ENCODE measurements around the gene USP9X.
"Not testable (repeated sequence)": the region's sequence is repeated elsewhere in the genome, so short reads cannot be mapped to it uniquely, and the experiment has no call there.

The USP9X gene

DNA sequence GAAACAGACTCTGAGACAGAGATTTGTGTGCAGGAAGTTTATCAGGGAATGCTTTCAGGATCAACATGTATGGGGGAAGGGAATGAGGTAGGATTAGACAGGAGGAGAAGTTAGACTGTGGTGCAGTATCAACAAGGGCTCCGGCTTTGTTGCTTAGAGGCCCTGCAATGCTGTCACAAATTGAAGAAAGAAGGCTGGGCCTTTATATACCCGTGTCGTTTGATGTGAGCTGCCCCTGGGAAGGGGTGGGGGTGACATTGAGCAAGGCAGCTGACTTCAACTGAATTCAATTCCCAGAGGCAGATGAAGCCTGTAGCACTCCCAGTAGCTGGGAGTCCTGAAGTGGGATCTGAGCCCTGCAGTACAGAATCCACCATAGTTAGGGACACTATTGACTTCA is 29.5 kb upstream of the USP9X start:
- Histone ChIP-seq H4K20me1 (peaks cover 4% of the 10 kb centered on the region; the same call in 1 of the 2 replicates), H3K27me3 (peaks cover 24% of the 10 kb centered on the region), H3K4me2 (no peak overlapping the region), H3K9me3 (no peaks in the 10 kb centered on the region), H3K4me1 (no peaks in the 10 kb centered on the region), H3K36me3 (no peaks in the 10 kb centered on the region), H3K9ac (no peak overlapping the region), H3K27ac (no peak overlapping the region), H3K4me3 (no peak overlapping the region)
- no peak for TF ChIP-seq Cebpa-rat (IDR thresholded peaks at IDR 0.05)

DNA sequence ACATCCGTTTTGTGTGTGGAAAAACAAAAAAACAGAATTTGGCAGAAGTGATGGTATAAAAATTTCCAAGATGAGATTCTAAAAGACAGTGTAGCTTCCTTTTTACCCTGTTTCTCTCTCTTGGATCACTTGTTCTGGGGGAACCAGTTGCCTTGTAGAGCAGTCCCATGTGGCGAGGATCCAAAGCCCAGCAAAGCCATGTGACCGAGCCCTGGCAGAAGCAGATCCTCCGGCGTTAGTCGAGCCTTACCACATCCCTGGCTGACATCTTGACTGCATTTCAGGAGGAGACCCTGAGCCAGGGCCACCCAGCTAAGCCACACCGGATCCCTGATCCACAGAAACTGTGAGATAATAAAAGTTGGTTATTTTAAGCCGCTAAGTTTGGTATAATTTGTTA is 22.0 kb upstream of the USP9X start:
- not testable (repeated sequence) for H3K9ac ChIP-seq, H3K9me3 ChIP-seq, H3K36me3 ChIP-seq, H3K4me3 ChIP-seq, H4K20me1 ChIP-seq, H3K4me1 ChIP-seq, H3K4me2 ChIP-seq, H3K27ac ChIP-seq
- peaks cover 54% of the 10 kb centered on the region for H3K27me3 ChIP-seq

DNA sequence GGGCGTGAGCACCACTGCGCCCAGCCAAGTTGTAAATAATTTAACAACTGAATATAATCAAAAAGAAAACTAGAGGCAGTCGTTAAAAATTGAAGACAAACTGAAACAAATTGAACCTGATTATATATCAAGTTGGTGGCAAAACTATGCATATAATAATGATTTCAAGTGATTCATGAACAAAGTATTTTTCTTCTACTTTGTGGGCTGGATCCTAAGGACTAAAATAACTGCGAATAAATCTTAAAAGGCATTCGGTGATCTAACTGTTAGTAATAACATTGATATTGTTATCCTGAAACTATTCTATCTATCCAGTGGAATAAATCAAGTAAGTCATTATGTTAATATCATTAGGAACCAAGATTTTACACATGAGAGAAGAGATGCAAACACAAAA is 21.2 kb upstream of the USP9X start:
- no peak overlapping the region for H3K4me2 ChIP-seq

DNA sequence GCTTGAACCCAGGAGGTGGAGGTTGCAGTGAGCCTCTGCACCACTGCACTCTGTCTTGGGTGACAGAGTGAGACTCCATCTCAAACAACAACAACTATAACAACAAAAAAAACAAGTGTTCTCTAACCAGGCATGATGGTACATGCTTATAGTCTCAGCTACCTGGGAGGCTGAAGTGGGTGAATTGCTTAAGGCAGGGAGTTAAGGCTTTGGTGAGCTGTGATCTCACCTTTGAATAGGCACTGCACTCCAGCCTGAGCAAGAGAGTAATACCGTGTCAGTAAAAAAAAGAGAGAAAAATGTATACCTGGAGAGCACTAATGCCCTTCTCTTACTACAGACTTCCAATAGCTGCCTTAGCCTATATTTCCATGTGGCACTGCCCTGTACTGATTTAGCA is 18.9 kb upstream of the USP9X start:
- no peaks in the 10 kb centered on the region for H3K4me1 ChIP-seq
- H3K27ac ChIP-seq: no peak overlapping the region
- no peak for TF ChIP-seq Cebpa-rat (IDR thresholded peaks at IDR 0.05)
- no peaks in the 10 kb centered on the region for H3K36me3 ChIP-seq
- H3K4me3 ChIP-seq: no peak overlapping the region
- no peak overlapping the region for H3K9ac ChIP-seq
- peaks cover 46% of the 10 kb centered on the region for H3K27me3 ChIP-seq
- 0 out of 2 replicates have a peak, but pooled peaks cover 6% of the 10 kb centered on the region for H4K20me1 ChIP-seq
- H3K9me3 ChIP-seq: no peaks in the 10 kb centered on the region
- no peak overlapping the region for H3K4me2 ChIP-seq

More for the DNA sequence above, 21.2 kb upstream of the USP9X start:
- H3K4me1 ChIP-seq: no peaks in the 10 kb centered on the region
- no peak overlapping the region for H3K27ac ChIP-seq
- H3K4me3 ChIP-seq: no peak overlapping the region
- H3K9ac ChIP-seq: no peak overlapping the region
- H3K9me3 ChIP-seq: no peaks in the 10 kb centered on the region
- peaks cover 49% of the 10 kb centered on the region for H3K27me3 ChIP-seq
- TF ChIP-seq Cebpa-rat (IDR thresholded peaks at IDR 0.05): no peak
- no peaks in the 10 kb centered on the region for H3K36me3 ChIP-seq
- 0 out of 2 replicates have a peak, but pooled peaks cover 6% of the 10 kb centered on the region for H4K20me1 ChIP-seq

DNA sequence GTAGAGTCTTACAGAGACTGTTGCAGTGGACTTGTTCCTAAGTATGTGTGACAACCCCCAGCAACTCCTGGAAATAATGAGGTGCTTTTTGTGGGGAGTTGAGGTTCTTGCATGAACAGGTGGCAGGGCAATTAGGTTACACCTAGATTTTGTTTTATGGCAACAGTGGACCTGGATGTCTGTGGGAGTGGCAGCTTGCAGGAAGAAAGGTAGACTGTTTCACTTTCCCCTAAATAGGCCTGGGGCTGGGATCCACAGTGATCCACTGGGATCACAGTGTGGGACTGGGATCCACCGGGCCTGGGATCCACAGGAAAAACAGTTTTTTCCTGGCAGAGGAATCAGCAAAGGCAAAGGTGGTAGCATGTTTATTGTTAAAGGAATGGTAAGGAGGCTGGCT is 18.3 kb upstream of the USP9X start:
- Histone ChIP-seq H3K4me3 (no peak overlapping the region), H4K20me1 (0 out of 2 replicates have a peak, but pooled peaks cover 6% of the 10 kb centered on the region), H3K9ac (no peak overlapping the region), H3K36me3 (no peaks in the 10 kb centered on the region), H3K27ac (no peak overlapping the region), H3K4me1 (no peaks in the 10 kb centered on the region), H3K27me3 (peaks cover 40% of the 10 kb centered on the region), H3K9me3 (no peaks in the 10 kb centered on the region), H3K4me2 (no peak overlapping the region)
- no peak for TF ChIP-seq Cebpa-rat (IDR thresholded peaks at IDR 0.05)

DNA sequence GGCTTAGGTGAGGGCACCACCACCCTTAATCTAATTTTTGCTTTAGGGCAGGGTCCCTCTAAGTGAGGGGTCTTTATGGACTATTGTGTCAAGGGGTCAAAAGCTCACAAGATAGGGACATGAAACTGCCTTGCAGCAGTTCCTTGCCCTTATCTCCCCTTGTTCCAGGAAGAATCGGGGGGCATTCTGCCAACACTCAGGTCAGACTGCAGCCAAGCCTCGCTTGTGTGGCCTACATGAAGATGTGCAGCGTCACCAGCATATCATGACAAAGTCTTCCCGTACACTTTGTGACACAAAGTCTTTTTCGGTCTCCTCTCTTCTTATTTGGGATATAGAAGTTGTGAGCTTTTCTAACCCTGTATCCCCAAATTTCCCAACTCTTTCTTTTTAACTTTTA is 17.5 kb upstream of the USP9X start:
- H3K9me3 ChIP-seq: no peaks in the 10 kb centered on the region
- H4K20me1 ChIP-seq: 0 out of 2 replicates have a peak, but pooled peaks cover 6% of the 10 kb centered on the region
- no peak overlapping the region for H3K4me2 ChIP-seq
- no peak overlapping the region for H3K4me3 ChIP-seq
- H3K4me1 ChIP-seq: no peaks in the 10 kb centered on the region
- no peaks in the 10 kb centered on the region for H3K36me3 ChIP-seq
- no peak for TF ChIP-seq Cebpa-rat (IDR thresholded peaks at IDR 0.05)
- H3K27ac ChIP-seq: no peak overlapping the region
- no peak overlapping the region for H3K9ac ChIP-seq
- H3K27me3 ChIP-seq: peaks cover 42% of the 10 kb centered on the region

DNA sequence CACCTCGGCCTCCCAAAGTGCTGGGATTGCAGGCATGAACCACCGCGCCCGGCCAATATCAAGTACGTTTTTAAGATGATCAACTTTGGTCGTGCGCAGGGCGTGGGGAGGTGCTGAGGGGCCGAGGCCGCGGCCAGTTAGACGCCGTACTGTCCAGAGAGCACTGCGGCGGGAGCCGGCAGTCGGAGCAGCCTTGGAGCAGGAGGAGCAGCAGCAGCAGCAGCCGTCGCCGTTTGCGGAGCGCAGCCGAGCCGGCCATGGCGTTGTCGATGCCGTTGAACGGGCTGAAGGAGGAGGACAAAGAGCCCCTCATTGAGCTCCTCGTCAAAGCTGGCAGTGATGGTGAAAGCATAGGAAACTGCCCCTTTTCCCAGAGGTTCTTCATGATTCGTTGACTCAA is 8.5 kb upstream of the USP9X start:
- Histone ChIP-seq H3K36me3 (no peaks in the 10 kb centered on the region), H3K4me2 (no peak overlapping the region), H3K27me3 (peaks cover 85% of the 10 kb centered on the region), H3K27ac (no peak overlapping the region), H3K9me3 (no peaks in the 10 kb centered on the region), H3K9ac (no peak overlapping the region), H3K4me3 (no peak overlapping the region), H3K4me1 (no peaks in the 10 kb centered on the region; the same call in 1 of the 2 replicates), H4K20me1 (peaks cover 12% of the 10 kb centered on the region; the same call in 1 of the 2 replicates)
- no peak for TF ChIP-seq Cebpa-rat (IDR thresholded peaks at IDR 0.05)

DNA sequence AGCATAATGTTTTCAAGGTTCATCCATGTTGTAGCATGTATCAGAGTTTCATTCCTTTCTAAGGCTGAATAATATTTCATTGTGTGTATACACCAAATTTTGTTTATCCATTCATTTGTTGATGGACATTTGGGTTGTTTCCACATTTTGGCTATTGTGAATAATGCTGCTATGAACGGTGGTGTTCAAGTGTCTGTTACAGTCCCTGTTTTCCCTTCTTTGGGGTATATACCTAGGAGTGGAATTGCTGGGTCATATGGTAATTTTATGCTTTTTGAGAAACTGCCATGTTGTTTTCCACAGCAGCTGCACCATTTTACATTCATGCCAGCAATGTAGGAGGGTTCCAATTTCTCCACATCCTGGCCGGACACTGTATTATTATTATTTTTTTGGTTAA is 3.4 kb upstream of the USP9X start:
- Histone ChIP-seq H3K36me3 (no peaks in the 10 kb centered on the region), H3K9ac (no peak overlapping the region), H3K27me3 (peaks cover 82% of the 10 kb centered on the region), H3K9me3 (no peaks in the 10 kb centered on the region), H3K4me3 (no peak overlapping the region), H3K4me1 (peaks cover 10% of the 10 kb centered on the region), H4K20me1 (peaks cover 44% of the 10 kb centered on the region), H3K4me2 (no peak overlapping the region), H3K27ac (no peak overlapping the region)
- TF ChIP-seq Cebpa-rat (IDR thresholded peaks at IDR 0.05): no peak

DNA sequence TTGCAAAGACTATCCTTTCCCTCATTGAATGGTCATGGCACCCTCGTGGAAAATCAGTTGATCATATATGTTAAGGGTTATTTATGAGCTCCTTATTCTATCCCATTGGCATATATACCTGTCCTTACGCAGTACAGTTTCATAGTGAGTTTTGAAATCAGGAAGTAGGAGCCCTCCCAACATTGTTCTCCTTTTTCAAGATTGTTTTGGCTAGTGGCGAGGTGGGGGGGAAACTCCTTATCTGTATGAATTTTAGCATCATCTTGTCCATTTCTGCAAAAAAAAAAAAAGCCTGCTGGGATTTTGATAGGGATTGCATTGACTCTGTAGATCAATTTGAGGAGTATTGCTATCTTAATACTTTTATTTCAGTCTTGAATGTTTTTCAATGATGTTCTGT is 2.5 kb upstream of the USP9X start:
- no peak for TF ChIP-seq Cebpa-rat (IDR thresholded peaks at IDR 0.05)
- Histone ChIP-seq H3K4me2 (no peak overlapping the region), H3K27ac (no peak overlapping the region), H3K9me3 (no peaks in the 10 kb centered on the region), H3K27me3 (peaks cover 82% of the 10 kb centered on the region), H3K9ac (no peak overlapping the region), H3K36me3 (no peaks in the 10 kb centered on the region), H3K4me3 (no peak overlapping the region), H3K4me1 (peaks cover 20% of the 10 kb centered on the region), H4K20me1 (peaks cover 51% of the 10 kb centered on the region)

DNA sequence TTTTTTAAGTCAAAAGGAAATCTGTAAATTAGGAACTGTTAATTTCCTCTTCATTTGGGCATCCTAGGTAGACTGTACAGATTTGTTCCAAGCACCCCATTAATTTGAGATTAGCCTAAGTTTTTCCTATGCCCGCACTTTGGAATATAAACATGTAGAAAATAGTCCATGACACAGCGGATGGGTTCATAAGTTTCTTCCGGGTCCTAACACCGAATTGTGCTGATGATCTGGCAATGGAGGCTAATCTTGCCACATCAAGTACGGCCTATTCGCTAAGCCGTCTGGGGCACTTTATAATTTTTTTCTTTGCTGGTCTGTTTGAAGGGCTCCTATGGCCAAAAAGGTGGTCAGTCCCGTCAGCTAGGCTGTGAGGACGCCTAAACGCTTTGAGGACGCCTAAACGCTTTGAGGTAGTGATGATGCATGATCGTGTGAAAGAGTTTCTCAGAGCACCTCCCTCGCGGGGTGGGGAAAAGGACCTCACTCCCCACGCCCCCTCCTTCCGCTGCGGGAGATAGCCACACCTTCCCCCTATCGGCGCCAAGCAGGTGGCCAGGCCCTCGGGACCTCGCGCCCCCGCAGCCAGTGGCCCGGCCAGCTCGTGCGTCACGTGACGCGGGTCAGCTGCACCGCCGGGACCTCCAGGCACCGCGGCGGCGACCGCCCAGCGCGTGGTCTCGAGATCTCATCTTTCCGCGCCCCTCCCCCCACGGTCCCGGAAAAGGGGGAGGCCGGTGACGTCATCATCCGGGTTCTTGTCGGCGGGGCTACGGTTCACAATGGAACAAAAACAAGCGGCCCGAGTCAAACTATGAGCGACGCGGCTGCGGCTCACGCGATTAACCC is 977 bp upstream of the USP9X start:
- Histone ChIP-seq H3K9ac (peak overlapping the region; percentile 99), H3K9me3 (no peaks in the 10 kb centered on the region), H3K36me3 (no peaks in the 10 kb centered on the region), H4K20me1 (peaks cover 66% of the 10 kb centered on the region), H3K4me3 (peak overlapping the region; percentile 97), H3K27ac (peak overlapping the region; percentile 100), H3K4me1 (peaks cover 32% of the 10 kb centered on the region), H3K27me3 (peaks cover 82% of the 10 kb centered on the region), H3K4me2 (peak overlapping the region; percentile 82)
- TF ChIP-seq Cebpa-rat (IDR thresholded peaks at IDR 0.05): no peak
